ES-I3 (cell line): ENCODE data around the gene S100P.

ENCODE experiments used
- H3K36me3 ChIP-seq: 2 replicates; pipeline ENCODE4 v1.6.1; 2013; ENCODE audit warnings: mild to moderate bottlenecking, low read length, control low read depth, moderate library complexity; ENCODE audit not compliant: insufficient read depth
- H3K4me1 ChIP-seq: 2 replicates; pipeline ENCODE4 v1.6.1; 2013; ENCODE audit warnings: mild to moderate bottlenecking, control low read depth, low read length; ENCODE audit not compliant: insufficient read depth
- H3K9ac ChIP-seq: 2 replicates; pipeline ENCODE4 v1.6.1; 2013; ENCODE audit warnings: low read depth, mild to moderate bottlenecking, low read length, moderate library complexity
- H3K9me3 ChIP-seq: 2 replicates; pipeline ENCODE4 v1.6.1; 2013; ENCODE audit warnings: mild to moderate bottlenecking, low read length, moderate library complexity; ENCODE audit not compliant: control insufficient read depth, insufficient read depth

Gene S100P

DNA sequence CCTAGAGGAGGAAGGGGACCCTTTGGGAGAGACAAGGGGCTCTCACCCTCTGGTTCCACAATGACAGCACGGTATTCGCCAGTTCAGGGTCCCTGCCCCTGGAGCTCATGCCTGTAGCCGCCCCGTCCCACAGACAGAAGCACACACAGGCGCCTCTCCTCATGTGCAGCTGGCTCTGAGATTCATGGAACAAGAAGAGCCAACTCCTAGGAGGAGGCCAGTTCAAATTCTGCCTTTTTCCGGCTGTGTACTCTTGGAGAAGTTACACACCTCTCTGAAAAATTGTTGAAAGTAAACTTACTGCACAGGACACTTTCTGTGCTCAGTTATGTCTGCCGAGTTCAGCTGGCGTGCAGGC lies 37.6 kb downstream of the S100P start:
- no peaks in the 10 kb centered on the region for H3K9me3 ChIP-seq
- no peak overlapping the region for H3K9ac ChIP-seq
- H3K4me1 ChIP-seq: peaks cover 14% of the 10 kb centered on the region; the same call in 1 of the 2 replicates
- no peaks in the 10 kb centered on the region for H3K36me3 ChIP-seq

DNA sequence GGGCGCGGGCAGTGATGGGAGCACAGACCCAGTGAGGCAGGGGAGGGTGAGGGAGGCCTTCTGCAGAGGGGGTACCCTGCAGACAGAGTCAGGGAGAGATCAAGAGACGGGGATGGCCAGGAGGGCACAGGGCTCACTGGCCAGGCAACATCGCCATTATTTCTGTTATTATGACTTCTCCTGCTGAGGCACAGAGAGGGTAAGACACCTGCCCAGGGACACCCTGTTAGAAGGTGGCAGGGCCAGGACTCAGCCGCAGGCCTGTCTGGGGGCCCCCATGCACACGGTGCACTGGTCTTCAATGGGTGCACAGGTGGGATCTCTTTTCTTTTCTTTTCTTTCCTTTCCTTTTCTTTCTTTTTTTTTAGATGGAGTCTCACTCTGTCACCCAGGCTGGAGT lies 38.1 kb downstream of the S100P start:
- H3K9me3 ChIP-seq: no peaks in the 10 kb centered on the region
- H3K4me1 ChIP-seq: peaks cover 14% of the 10 kb centered on the region; the same call in 1 of the 2 replicates
- no peaks in the 10 kb centered on the region for H3K36me3 ChIP-seq
- H3K9ac ChIP-seq: no peak overlapping the region

DNA sequence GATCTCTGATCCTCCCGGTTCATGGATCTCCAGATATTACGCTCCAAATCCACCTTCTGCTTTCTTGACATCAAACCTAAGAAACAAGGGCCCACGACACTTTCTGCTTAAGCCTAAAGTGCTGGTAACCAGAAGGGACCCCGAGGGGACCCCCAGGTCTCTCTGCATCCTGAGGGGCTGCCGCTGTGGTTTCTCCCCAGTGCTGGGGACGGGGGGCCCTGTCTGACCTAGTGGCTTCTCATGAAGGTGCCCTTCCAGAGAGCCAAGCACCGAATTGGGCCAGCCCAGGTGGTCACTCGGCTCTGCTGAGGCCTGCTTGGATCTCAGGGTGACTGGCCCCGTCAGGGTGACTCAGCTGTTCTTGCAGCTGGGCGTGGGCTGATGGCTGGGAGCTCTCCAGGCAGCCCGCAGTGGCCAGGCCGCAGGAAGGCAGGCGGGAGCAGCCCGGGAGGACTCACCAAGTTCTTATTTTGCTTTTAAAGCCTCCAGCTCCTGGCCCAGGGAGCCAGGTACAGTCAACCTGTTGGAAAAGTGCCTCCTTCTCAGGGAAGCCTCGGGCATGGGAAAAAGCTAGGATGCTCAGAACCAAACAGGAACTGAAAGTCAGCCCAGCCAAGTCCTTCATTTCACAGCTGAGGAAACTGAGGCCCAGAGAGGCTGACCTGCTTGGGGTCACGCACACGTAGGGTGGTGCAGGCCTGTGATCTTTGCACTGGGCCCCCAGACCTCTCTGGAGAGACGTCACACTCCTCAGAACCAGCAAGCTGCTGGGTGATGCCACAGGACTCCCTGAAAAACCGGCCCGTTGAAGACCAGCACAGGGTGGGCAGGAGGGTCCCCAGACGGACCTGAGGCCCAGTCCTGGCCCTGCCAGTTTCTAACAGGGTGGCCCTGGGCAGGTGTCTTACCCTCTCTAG lies 39.0 kb downstream of the S100P start:
- no peaks in the 10 kb centered on the region for H3K9me3 ChIP-seq
- H3K36me3 ChIP-seq: no peaks in the 10 kb centered on the region
- 0 out of 2 replicates have a peak overlapping the region, but pooled peaks have one; percentile 3 for H3K9ac ChIP-seq
- H3K4me1 ChIP-seq: peaks cover 14% of the 10 kb centered on the region; the same call in 1 of the 2 replicates

DNA sequence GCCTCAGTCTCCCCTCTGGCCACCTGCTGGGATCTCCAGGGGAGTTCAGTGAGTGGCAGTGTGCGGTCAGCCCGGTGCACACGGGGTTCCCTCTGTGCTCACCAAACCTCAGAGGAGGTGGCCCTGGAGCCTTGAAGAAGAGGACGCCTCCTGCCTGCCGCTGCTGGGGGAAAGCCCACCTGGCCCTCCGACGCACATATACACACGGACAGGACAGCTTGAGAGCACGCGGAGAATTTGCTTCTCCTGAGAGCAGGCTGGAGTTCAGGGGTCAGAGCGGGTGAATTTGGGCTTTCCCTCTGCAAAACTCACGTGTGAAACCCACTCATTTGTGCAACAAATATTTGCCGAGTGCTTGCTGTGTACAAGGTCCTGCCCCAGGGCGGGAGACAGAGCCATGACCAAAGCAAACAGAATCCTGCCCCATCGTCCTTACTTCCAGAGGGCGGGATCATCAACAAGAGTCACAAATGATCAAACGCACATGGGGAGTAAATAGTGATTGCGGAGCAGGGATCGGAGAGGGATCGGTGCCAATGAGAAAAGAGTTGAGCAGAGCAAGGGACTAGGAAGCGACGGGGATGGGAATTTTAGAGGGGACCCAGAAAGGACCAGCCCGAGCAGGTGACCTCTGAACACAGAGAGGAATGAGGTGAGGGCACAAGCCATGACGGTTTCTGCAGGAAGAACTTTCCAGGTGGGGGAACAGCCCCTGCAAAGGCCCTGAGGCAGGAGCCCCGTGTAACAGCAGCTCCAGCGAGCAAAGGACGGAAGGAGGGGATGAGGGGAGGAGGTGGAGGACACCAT lies 39.9 kb downstream of the S100P start:
- no peak overlapping the region for H3K9ac ChIP-seq
- H3K4me1 ChIP-seq: peaks cover 10% of the 10 kb centered on the region; the same call in 1 of the 2 replicates

DNA sequence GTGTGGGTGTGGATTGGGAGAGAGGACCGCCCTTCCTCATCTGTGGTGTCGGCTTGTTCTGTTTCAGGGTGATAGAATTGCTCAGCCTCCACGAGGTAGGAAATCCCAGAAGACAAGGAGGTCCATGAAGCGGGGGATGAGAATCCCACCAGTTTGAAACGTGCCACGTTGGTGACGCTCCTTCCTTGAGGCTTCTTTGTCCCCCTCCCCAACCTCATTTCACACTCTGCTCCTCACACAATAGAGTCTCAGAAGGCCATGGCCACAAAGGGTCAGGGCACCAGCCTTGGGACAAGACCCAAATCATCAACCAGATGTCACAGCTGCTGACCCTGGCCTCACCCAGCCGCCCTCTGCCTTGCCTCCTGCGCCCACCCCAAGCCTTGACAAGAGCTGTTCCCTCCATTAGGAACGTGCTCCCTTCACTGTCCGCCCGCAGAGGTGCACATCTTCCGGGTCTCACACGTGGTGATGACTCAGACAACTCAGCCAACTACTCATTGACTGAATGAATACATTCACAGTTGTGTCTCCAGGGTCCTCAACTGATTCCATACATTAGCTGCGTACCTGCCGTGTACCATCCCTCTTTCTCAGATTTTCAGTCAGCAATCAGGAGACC lies 40.6 kb downstream of the S100P start:
- H3K36me3 ChIP-seq: no peaks in the 10 kb centered on the region
- no peaks in the 10 kb centered on the region for H3K9me3 ChIP-seq
- H3K9ac ChIP-seq: no peak overlapping the region
- peaks cover 10% of the 10 kb centered on the region; the same call in 1 of the 2 replicates for H3K4me1 ChIP-seq

More for the DNA sequence above, 39.9 kb downstream of the S100P start:
- no peaks in the 10 kb centered on the region for H3K36me3 ChIP-seq
- H3K9me3 ChIP-seq: no peaks in the 10 kb centered on the region

DNA sequence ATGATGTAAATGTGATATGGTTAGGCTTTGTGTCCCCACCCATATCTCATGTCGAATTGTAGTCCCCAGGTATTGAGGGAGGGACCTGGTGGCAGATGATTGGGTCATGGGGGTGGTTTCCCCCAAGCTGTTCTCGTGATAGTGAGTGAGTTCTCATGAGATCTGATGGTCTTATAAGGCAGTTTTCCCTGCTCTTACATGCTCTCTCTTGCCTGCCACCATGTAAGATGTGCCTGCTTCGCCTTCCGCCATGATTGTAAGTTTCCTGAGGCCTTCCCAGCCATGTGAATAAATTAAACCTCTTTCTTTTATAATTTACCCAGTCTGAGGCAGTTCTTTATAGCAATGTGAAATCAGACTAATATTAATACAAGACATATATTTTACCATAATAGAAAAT lies 46.2 kb downstream of the S100P start:
- Histone ChIP-seq H3K4me1 (no peaks in the 10 kb centered on the region), H3K9ac (no peak overlapping the region), H3K9me3 (no peaks in the 10 kb centered on the region), H3K36me3 (no peaks in the 10 kb centered on the region)

DNA sequence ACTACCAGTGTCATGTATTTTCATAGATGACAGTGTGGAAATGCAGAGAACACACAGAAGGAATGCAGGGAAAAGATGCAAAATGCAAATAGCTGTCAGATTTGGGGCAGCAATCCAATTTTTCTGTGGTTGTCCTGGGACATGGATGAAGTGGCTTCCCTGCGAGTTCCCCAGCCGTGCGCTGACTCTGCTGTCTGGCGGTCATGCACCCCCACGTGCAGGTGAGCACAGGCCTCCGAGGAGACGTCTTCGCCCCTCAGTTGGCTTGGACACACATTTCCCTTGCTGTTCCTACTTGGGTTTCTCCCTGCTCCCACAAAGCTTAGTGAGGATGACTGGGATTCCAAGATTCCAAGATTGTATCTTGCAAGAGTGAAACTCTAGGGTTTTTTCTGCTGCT lies 46.7 kb downstream of the S100P start:
- Histone ChIP-seq H3K9ac (no peak overlapping the region), H3K36me3 (no peaks in the 10 kb centered on the region), H3K4me1 (no peaks in the 10 kb centered on the region), H3K9me3 (no peaks in the 10 kb centered on the region)

DNA sequence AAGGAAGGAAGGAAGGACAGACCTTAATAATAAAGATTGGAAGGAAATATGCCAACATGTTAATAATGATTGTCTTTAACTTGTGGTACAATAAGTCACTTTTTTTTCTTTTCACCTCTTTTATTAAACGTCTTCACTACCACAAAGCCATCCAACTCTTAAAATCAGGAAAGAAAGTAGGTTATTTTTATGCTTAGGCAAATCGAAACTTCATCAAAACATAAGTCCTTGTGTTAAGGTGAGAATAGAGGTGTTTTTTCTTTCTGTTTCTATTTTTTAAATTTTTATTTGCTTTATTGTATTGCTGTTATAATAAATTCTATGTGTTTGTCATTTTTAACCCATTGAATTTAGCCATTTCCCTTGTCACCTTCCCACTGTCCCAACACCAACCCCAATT lies 48.8 kb downstream of the S100P start:
- no peaks in the 10 kb centered on the region for H3K36me3 ChIP-seq
- no peaks in the 10 kb centered on the region for H3K9me3 ChIP-seq
- no peaks in the 10 kb centered on the region; the same call in 1 of the 2 replicates for H3K4me1 ChIP-seq
- no peak overlapping the region for H3K9ac ChIP-seq

DNA sequence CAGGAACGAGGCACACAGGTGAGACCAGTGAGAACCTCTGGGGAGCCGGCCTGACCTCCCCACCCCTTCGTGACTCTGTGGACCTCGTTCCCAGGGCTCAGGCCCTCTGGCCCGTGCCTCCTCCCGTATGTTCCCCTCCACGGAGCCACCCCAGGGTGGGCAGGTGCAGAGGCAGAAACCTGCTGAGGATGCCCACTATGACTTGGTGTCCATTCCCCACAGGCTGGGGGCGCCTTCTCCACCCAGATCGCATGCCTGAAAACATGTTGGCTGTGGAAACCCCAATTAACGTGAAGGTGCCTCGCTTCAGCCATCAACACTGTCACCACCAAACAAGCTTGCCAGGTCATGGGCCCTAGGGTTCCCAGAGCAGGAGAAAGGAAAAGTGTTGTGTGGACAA lies 49.3 kb downstream of the S100P start:
- H3K9me3 ChIP-seq: no peaks in the 10 kb centered on the region
- H3K4me1 ChIP-seq: no peaks in the 10 kb centered on the region; the same call in 1 of the 2 replicates
- H3K9ac ChIP-seq: no peak overlapping the region
- H3K36me3 ChIP-seq: no peaks in the 10 kb centered on the region
